Measurements from ENCODE around the gene RTN4R.

The RTN4R gene

GRCh38 chr22:20225693-20225966 is 42.5 kb downstream of the RTN4R start:
- no peak overlapping the region for H3K4me3 ChIP-seq (ENCODE audit: low read length)
- no peak overlapping the region for H3K4me2 ChIP-seq (ENCODE audit: low read length)
- H3K27ac ChIP-seq (ENCODE audit: low read depth, low read length), result no peak overlapping the region
- H3K9me3 ChIP-seq (ENCODE audit: control insufficient read depth, insufficient read depth, low read length), result peaks cover 15% of the 10 kb centered on the region; the same call in 1 of the 2 replicates
- H3K9me2 ChIP-seq (replicated peaks; ENCODE audit: control insufficient read depth, low read length), result no peaks in the 10 kb centered on the region
- no peaks in the 10 kb centered on the region for H3K79me2 ChIP-seq (ENCODE audit: control insufficient read depth, low read length)
- no peaks in the 10 kb centered on the region for H3F3A ChIP-seq (ENCODE audit: control insufficient read depth, insufficient read depth)
- H3K27me3 ChIP-seq (ENCODE audit: control insufficient read depth, low read length), result no peaks in the 10 kb centered on the region
- H3K36me3 ChIP-seq (ENCODE audit: control insufficient read depth, low read length), result no peaks in the 10 kb centered on the region
- no peaks in the 10 kb centered on the region for H3K4me1 ChIP-seq (ENCODE audit: control insufficient read depth, low read length)
- H4K20me1 ChIP-seq (ENCODE audit: control insufficient read depth, insufficient read depth, low read depth, low read length), result no peaks in the 10 kb centered on the region
- TF ChIP-seq CTCF (IDR thresholded peaks at IDR 0.05; ENCODE audit: low read depth, low read length, poor library complexity, severe bottlenecking), result no peak
- no peak for TF ChIP-seq EZH2phosphoT487 (IDR thresholded peaks at IDR 0.05; ENCODE audit: borderline replicate concordance, low read length)

- TF ChIP-seq EZH2phosphoT487 (IDR thresholded peaks at IDR 0.05; ENCODE audit: borderline replicate concordance, low read length), result no peak
- no peak for TF ChIP-seq CTCF (IDR thresholded peaks at IDR 0.05; ENCODE audit: low read depth, low read length, poor library complexity, severe bottlenecking)
- H3K36me3 ChIP-seq (ENCODE audit: control insufficient read depth, low read length), result no peaks in the 10 kb centered on the region
- H3K9me2 ChIP-seq (replicated peaks; ENCODE audit: control insufficient read depth, low read length), result no peaks in the 10 kb centered on the region
Measured at GRCh38 chr22:20224917-20225692, 43.0 kb downstream of the RTN4R start.

GRCh38 chr22:20224256-20224626 is 43.9 kb downstream of the RTN4R start:
- H3K27me3 ChIP-seq (ENCODE audit: control insufficient read depth, low read length), result no peaks in the 10 kb centered on the region
- no peaks in the 10 kb centered on the region for H3F3A ChIP-seq (ENCODE audit: control insufficient read depth, insufficient read depth)
- no peaks in the 10 kb centered on the region for H4K20me1 ChIP-seq (ENCODE audit: control insufficient read depth, insufficient read depth, low read depth, low read length)
- H3K27ac ChIP-seq (ENCODE audit: low read depth, low read length), result no peak overlapping the region
- H3K36me3 ChIP-seq (ENCODE audit: control insufficient read depth, low read length), result no peaks in the 10 kb centered on the region
- no peak overlapping the region for H3K4me3 ChIP-seq (ENCODE audit: low read length)
- H3K4me1 ChIP-seq (ENCODE audit: control insufficient read depth, low read length), result no peaks in the 10 kb centered on the region
- H3K4me2 ChIP-seq (ENCODE audit: low read length), result no peak overlapping the region
- no peaks in the 10 kb centered on the region for H3K9me2 ChIP-seq (replicated peaks; ENCODE audit: control insufficient read depth, low read length)
- H3K9me3 ChIP-seq (ENCODE audit: control insufficient read depth, insufficient read depth, low read length), result peaks cover 24% of the 10 kb centered on the region; the same call in 1 of the 2 replicates
- TF ChIP-seq EZH2phosphoT487 (IDR thresholded peaks at IDR 0.05; ENCODE audit: borderline replicate concordance, low read length) (no peak), CTCF (IDR thresholded peaks at IDR 0.05; ENCODE audit: low read depth, low read length, poor library complexity, severe bottlenecking) (no peak)
- H3K79me2 ChIP-seq (ENCODE audit: control insufficient read depth, low read length), result no peaks in the 10 kb centered on the region

More at GRCh38 chr22:20224917-20225692, 43.0 kb downstream of the RTN4R start:
- Histone ChIP-seq H3K4me2 (ENCODE audit: low read length) (no peak overlapping the region), H3K27ac (ENCODE audit: low read depth, low read length) (no peak overlapping the region), H3F3A (ENCODE audit: control insufficient read depth, insufficient read depth) (no peaks in the 10 kb centered on the region), H3K9me3 (ENCODE audit: control insufficient read depth, insufficient read depth, low read length) (peaks cover 15% of the 10 kb centered on the region; the same call in 1 of the 2 replicates), H4K20me1 (ENCODE audit: control insufficient read depth, insufficient read depth, low read depth, low read length) (no peaks in the 10 kb centered on the region), H3K79me2 (ENCODE audit: control insufficient read depth, low read length) (no peaks in the 10 kb centered on the region), H3K4me1 (ENCODE audit: control insufficient read depth, low read length) (no peaks in the 10 kb centered on the region), H3K27me3 (ENCODE audit: control insufficient read depth, low read length) (no peaks in the 10 kb centered on the region), H3K4me3 (ENCODE audit: low read length) (no peak overlapping the region)

Measured in DOHH2 (cell line).